CD14-positive monocyte (primary cell): ENCODE measurements around the gene ZNF423. TPM values are rescaled to one million over a fixed set of nuclear protein-coding genes. Genes with fewer than 3 reads are reported as not detected.

Experiments
- DNase-seq, 3 donors: peaks; one replicate each; pipeline ENCODE4 v3.0.0-alpha.2; 2011 to 2022
- H2AFZ ChIP-seq: 2 replicates; pipeline ENCODE4 v1.6.0; 2012; ENCODE audit warnings: mild to moderate bottlenecking, low read depth, low read length, inconsistent platforms; ENCODE audit not compliant: insufficient read depth, poor library complexity, severe bottlenecking
- H3K27ac ChIP-seq, 2 donors: 1 replicate in 1 of 2; 2 replicates in 1 of 2; pipeline ENCODE4 v1.5.1; 2012 to 2013; ENCODE audit warnings: low read length in 2 of 2, control low read depth in 1 of 2, inconsistent platforms in 1 of 2, low read depth in 1 of 2, mild to moderate bottlenecking in 1 of 2
- H3K27me3 ChIP-seq, 2 donors: one replicate each; pipeline versions ENCODE4 v1.6.0 to v1.6.1; 2011 to 2013; ENCODE audit warnings: low read length in 2 of 2; ENCODE audit not compliant: control insufficient read depth in 2 of 2, insufficient read depth in 2 of 2
- H3K36me3 ChIP-seq, 2 donors: replicated peaks in 1 of 2; 1 replicate in 1 of 2; 2 replicates in 1 of 2; pipeline versions ENCODE4 v1.5.1 to v1.6.1; 2012 to 2013; ENCODE audit warnings: low read length in 2 of 2, control low read depth in 1 of 2, inconsistent platforms in 1 of 2, mild to moderate bottlenecking in 1 of 2; ENCODE audit not compliant: insufficient read depth in 2 of 2, control insufficient read depth in 1 of 2
- H3K4me1 ChIP-seq, 2 donors: 1 replicate in 1 of 2; 2 replicates in 1 of 2; pipeline versions ENCODE4 v1.5.1 to v1.6.1; 2012 to 2013; ENCODE audit warnings: low read length in 2 of 2, control low read depth in 1 of 2, inconsistent platforms in 1 of 2, mild to moderate bottlenecking in 1 of 2, moderate library complexity in 1 of 2; ENCODE audit not compliant: insufficient read depth in 2 of 2, control insufficient read depth in 1 of 2
- H3K4me2 ChIP-seq: replicated peaks from 2 replicates; pipeline ENCODE3; 2012; ENCODE audit warnings: low read length, moderate library complexity, mild to moderate bottlenecking; ENCODE audit not compliant: poor library complexity, severe bottlenecking; ENCODE audit errors: extremely low read depth
- H3K4me3 ChIP-seq, 3 experiments: fragments of 200-600 bp in 1 of 3; sonication (generic) in 1 of 3; replicated peaks in 1 of 3; 1 replicate in 2 of 3; 2 replicates in 1 of 3; pipeline ENCODE4 v1.5.1; 2011 to 2013; ENCODE audit warnings: low read length in 3 of 3, mild to moderate bottlenecking in 3 of 3, control low read depth in 2 of 3, low read depth in 2 of 3, inconsistent platforms in 1 of 3, moderate library complexity in 1 of 3
- H3K79me2 ChIP-seq: 2 replicates; pipeline ENCODE4 v1.6.0; 2012; ENCODE audit warnings: mild to moderate bottlenecking, control low read depth, inconsistent platforms, low read length, moderate library complexity; ENCODE audit not compliant: insufficient read depth
- H3K9ac ChIP-seq: 2 replicates; pipeline ENCODE4 v1.6.0; 2017; ENCODE audit warnings: low read length, mild to moderate bottlenecking; ENCODE audit not compliant: insufficient read depth, poor library complexity, severe bottlenecking
- H3K9me3 ChIP-seq, 2 donors: replicated peaks in 1 of 2; 1 replicate in 1 of 2; 2 replicates in 1 of 2; pipeline versions ENCODE4 v1.5.1 to v1.6.1; 2012 to 2013; ENCODE audit warnings: low read length in 2 of 2, control low read depth in 1 of 2; ENCODE audit not compliant: control insufficient read depth in 1 of 2, insufficient read depth in 1 of 2
- H4K20me1 ChIP-seq: 2 replicates; pipeline ENCODE4 v1.6.0; 2012; ENCODE audit warnings: mild to moderate bottlenecking, low read length, control low read depth, moderate library complexity; ENCODE audit not compliant: insufficient read depth
- H3K27ac Mint-ChIP-seq, 7 donors: one replicate each; pipeline ENCODE4 v1.8.0; 2020; ENCODE audit warnings: mild to moderate bottlenecking in 7 of 7, mixed read lengths in 7 of 7, moderate library complexity in 6 of 7, inconsistent platforms in 2 of 7
- H3K27me3 Mint-ChIP-seq, 3 donors: one replicate each; pipeline ENCODE4 v1.8.0; 2021 to 2022; ENCODE audit warnings: low read depth in 3 of 3, mild to moderate bottlenecking in 3 of 3, mixed read lengths in 3 of 3, moderate library complexity in 3 of 3, inconsistent platforms in 1 of 3
- H3K36me3 Mint-ChIP-seq, 2 donors: one replicate each; pipeline ENCODE4 v1.8.0; 2020; ENCODE audit warnings: mixed read lengths in 2 of 2, inconsistent platforms in 1 of 2, mild to moderate bottlenecking in 1 of 2
- H3K4me1 Mint-ChIP-seq: one replicate; pipeline ENCODE4 v1.8.0; 2020; ENCODE audit warnings: mild to moderate bottlenecking, mixed read lengths
- H3K4me3 Mint-ChIP-seq, 2 donors: one replicate each; pipeline ENCODE4 v1.8.0; 2020; ENCODE audit warnings: mild to moderate bottlenecking in 2 of 2, mixed read lengths in 2 of 2, moderate library complexity in 1 of 2
- H3K9me3 Mint-ChIP-seq, 7 donors: one replicate each; pipeline ENCODE4 v1.8.0; 2020 to 2022; ENCODE audit warnings: mixed read lengths in 7 of 7, mild to moderate bottlenecking in 6 of 7, moderate library complexity in 6 of 7, inconsistent platforms in 2 of 7
- CTCF ChIP-seq: fragments of 200-600 bp; IDR thresholded peaks from one replicate; pipeline ENCODE4 v1.8.0; 2022; ENCODE audit warnings: antibody characterized with exemption, mild to moderate bottlenecking
- WGBS: methylation state at CpG from one replicate; pipeline ENCODE4 v1.1.5; 2013; ENCODE audit warnings: missing lambda C conversion rate; ENCODE audit not compliant: insufficient coverage; 5-methylcytosine and 5-hydroxymethylcytosine counted together
- intact Hi-C, 2 donors: fragments of 100-400 bp; cut with micrococcal nuclease; formaldehyde crosslinking; loops; one replicate each; pipeline versions ENCODE4 v1.15.0 to v1.15.1; 2023
- polyA plus RNA-seq, 3 donors: library from polyadenylated mRNA; depleted of rRNA in 1 of 3; unstranded in 2 of 3; stranded (reverse) in 1 of 3; fragments of 300-500 nt in 2 of 3; fragments of >200 nt in 1 of 3; fragmentation: Illumina TruSeq in 2 of 3; gene quantifications; 1 replicate in 2 of 3; 2 replicates in 1 of 3; pipeline ENCODE4 v1.2.3, GENCODE V29; 2012 to 2021

The ZNF423 gene
- polyA plus RNA-seq, 3 donors = not detected

DNA sequence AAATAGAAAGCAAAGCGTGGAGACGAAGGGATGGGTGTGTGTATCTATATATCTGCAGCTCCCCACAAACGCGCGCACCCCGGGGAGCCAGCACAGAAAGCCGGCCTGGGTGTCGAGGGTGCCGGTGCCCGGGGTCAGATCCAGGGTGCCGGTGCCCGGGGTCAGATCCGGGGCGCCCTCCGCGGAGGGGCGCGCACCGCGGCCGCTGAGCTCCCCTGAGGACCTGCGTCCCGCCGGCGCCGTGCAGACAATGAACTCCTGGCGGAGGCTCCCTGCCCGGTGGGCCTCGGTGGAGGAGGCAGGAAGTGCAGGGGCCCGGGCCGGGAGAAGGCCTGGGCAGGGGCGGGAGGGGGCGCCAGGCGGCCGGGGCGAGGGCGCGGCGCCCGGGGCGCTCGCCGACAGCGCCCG lies 1.1 kb downstream of the ZNF423 start:
- 1% methylated on average over 43 of the region's 45 CpGs for WGBS
- H3K4me3 Mint-ChIP-seq = peak overlapping the region; percentile 59 to 85
- H3K4me1 ChIP-seq = peaks cover 31 to 43% of the 10 kb centered on the region in 2 donors

DNA sequence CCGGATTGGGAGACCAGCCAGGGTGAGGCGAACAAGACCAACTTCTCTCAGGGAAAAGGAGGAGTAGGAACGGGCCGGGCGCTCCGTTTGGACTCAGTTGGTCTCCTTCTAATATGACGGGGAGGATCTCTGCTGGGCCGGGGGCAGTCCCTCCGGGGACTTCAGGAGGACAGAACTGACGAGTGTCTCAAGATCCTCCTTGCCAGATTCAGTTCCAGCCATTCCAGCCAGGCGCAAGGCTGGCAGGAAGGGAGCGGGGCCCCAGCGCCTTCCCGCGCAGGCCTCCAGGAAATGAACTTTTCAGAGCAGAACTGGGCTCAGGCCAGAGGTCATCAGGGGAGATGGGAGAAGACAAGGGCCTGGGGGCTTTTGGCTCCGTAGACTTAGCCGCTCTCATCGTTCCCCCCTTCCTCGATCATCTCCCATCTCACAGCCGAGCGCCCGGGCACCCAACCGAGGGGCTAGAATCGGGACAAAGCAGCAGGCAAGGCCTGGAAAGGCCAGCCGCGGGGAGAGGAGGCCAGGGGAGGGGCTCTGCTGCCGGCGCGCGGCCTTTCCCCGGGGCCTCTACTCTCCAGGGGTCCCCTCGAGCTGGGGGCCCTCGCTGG lies 1.6 kb downstream of the ZNF423 start:
- WGBS = 66% methylated on average over 17 of the region's 33 CpGs
- Histone ChIP-seq H3K9ac (peak overlapping the region; percentile 34), H3K4me1 (peaks cover 31 to 43% of the 10 kb centered on the region in 2 donors), H3K36me3 (no peaks in the 10 kb centered on the region), H2AFZ (peak overlapping the region; percentile 85), H3K27ac (no peak overlapping the region), H3K9me3 (peaks cover 0 to 8% of the 10 kb centered on the region in 2 donors), H3K79me2 (no peaks in the 10 kb centered on the region), H3K4me2 (peak overlapping the region; percentile 95), H4K20me1 (no peaks in the 10 kb centered on the region), H3K27me3 (peaks cover 33 to 65% of the 10 kb centered on the region in 2 donors), H3K4me3 (peak overlapping the region in 2 of 3 experiments; percentile 57 to 79)
- no peak for TF ChIP-seq CTCF
- Mint-ChIP-seq H3K4me3 (peak overlapping the region; percentile 59 to 85), H3K9me3 (peaks cover 0 to 15% (median 10%) of the 10 kb centered on the region in 7 donors), H3K4me1 (peaks cover 21% of the 10 kb centered on the region), H3K27ac (peak overlapping the region in 1 of 7 donors; percentile 25), H3K36me3 (peaks cover 2% of the 10 kb centered on the region in 2 donors), H3K27me3 (peaks cover 43 to 81% (median 67%) of the 10 kb centered on the region in 3 donors)
- intact Hi-C loops = no loop called here
- DNase-seq = no peak

More for the DNA sequence above, 1.1 kb downstream of the ZNF423 start:
- peaks cover 0 to 16% (median 11%) of the 10 kb centered on the region in 7 donors for H3K9me3 Mint-ChIP-seq
- peak overlapping the region in 2 of 3 experiments; percentile 57 to 79 for H3K4me3 ChIP-seq
- H3K36me3 ChIP-seq = no peaks in the 10 kb centered on the region
- peak overlapping the region; percentile 85 for H2AFZ ChIP-seq
- H3K27ac Mint-ChIP-seq = no peak overlapping the region
- peak overlapping the region; percentile 95 for H3K4me2 ChIP-seq
- H3K9me3 ChIP-seq = peaks cover 0 to 9% of the 10 kb centered on the region in 2 donors
- peak overlapping the region; percentile 59 for H3K9ac ChIP-seq
- TF ChIP-seq CTCF = no peak
- peaks cover 24% of the 10 kb centered on the region for H3K4me1 Mint-ChIP-seq
- H3K79me2 ChIP-seq = no peaks in the 10 kb centered on the region
- peaks cover 38 to 70% of the 10 kb centered on the region in 2 donors for H3K27me3 ChIP-seq
- no peak overlapping the region for H3K27ac ChIP-seq
- H4K20me1 ChIP-seq = no peaks in the 10 kb centered on the region
- H3K27me3 Mint-ChIP-seq = peaks cover 48 to 84% (median 72%) of the 10 kb centered on the region in 3 donors
- DNase-seq = no peak
- peaks cover 2 to 6% of the 10 kb centered on the region in 2 donors for H3K36me3 Mint-ChIP-seq
- intact Hi-C loops = no loop called here
